ENCODE measurements around the gene RGSL1.
A peak's percentile ranks its signal among the peaks of the same experiment; 100 is the strongest.

Gene RGSL1

GRCh38 chr1:182460550-182460951 is 10.6 kb downstream of the RGSL1 start:
- TF ChIP-seq CTCF (IDR thresholded peaks at IDR 0.05; ENCODE audit: control insufficient read depth, extremely low read depth, insufficient read depth): no peak
- H3K4me3 ChIP-seq (ENCODE audit: low read depth, low read length): no peak overlapping the region
- DNase-seq (ENCODE audit: low read depth): peak; percentile 46

- DNase-seq (ENCODE audit: low read depth): no peak
Observed at GRCh38 chr1:182473556-182473955, 23.6 kb downstream of the RGSL1 start.

GRCh38 chr1:182476625-182477024 is 26.7 kb downstream of the RGSL1 start:
- DNase-seq (ENCODE audit: low read depth): no peak
- no peak overlapping the region for H3K4me3 ChIP-seq (ENCODE audit: low read depth, low read length)
- TF ChIP-seq CTCF (IDR thresholded peaks at IDR 0.05; ENCODE audit: control insufficient read depth, extremely low read depth, insufficient read depth): no peak

More at GRCh38 chr1:182473556-182473955, 23.6 kb downstream of the RGSL1 start:
- no peak overlapping the region for H3K4me3 ChIP-seq (ENCODE audit: low read depth, low read length)
- TF ChIP-seq CTCF (IDR thresholded peaks at IDR 0.05; ENCODE audit: control insufficient read depth, extremely low read depth, insufficient read depth): no peak

GRCh38 chr1:182478238-182478637 is 28.3 kb downstream of the RGSL1 start:
- no peak for DNase-seq (ENCODE audit: low read depth)
- no peak for TF ChIP-seq CTCF (IDR thresholded peaks at IDR 0.05; ENCODE audit: control insufficient read depth, extremely low read depth, insufficient read depth)

GRCh38 chr1:182484067-182484466 is 34.1 kb downstream of the RGSL1 start:
- no peak overlapping the region for H3K4me3 ChIP-seq (ENCODE audit: low read depth, low read length)
- no peak for DNase-seq (ENCODE audit: low read depth)
- TF ChIP-seq CTCF (IDR thresholded peaks at IDR 0.05; ENCODE audit: control insufficient read depth, extremely low read depth, insufficient read depth): no peak

More at GRCh38 chr1:182478238-182478637, 28.3 kb downstream of the RGSL1 start:
- H3K4me3 ChIP-seq (ENCODE audit: low read depth, low read length): no peak overlapping the region

- peak; percentile 21; the same call in 1 of the 2 replicates for TF ChIP-seq CTCF (IDR thresholded peaks at IDR 0.05; ENCODE audit: control insufficient read depth, extremely low read depth, insufficient read depth)
- no peak for DNase-seq (ENCODE audit: low read depth)
- no peak overlapping the region for H3K4me3 ChIP-seq (ENCODE audit: low read depth, low read length)
Observed at GRCh38 chr1:182484531-182485257, 34.7 kb downstream of the RGSL1 start.

- DNase-seq (ENCODE audit: low read depth): no peak
- no peak for TF ChIP-seq CTCF (IDR thresholded peaks at IDR 0.05; ENCODE audit: control insufficient read depth, extremely low read depth, insufficient read depth)
Observed at GRCh38 chr1:182485861-182486260, 35.9 kb downstream of the RGSL1 start.

More at GRCh38 chr1:182485861-182486260, 35.9 kb downstream of the RGSL1 start:
- no peak overlapping the region for H3K4me3 ChIP-seq (ENCODE audit: low read depth, low read length)
